ENCODE results near the gene REC8.

Gene REC8

GRCh38 chr14:24146453-24146977, 25.4 kb upstream of the REC8 start, which contains the start of gene PSME2:
PSME2 (minus strand) TSS chr14:24146610; CDS start chr14:24146581, 29 bp downstream.
- DNase-seq (ENCODE audit: low read depth): peak; percentile 98
- peak within 1 kb of the TSS; percentile 90 for H3K4me3 ChIP-seq (replicated peaks; ENCODE audit: low read depth, low read length)
- TF ChIP-seq CTCF (IDR thresholded peaks at IDR 0.05; ENCODE audit: low read length, missing control alignments): no peak

- peak; percentile 99 for DNase-seq (ENCODE audit: low read depth)
- TF ChIP-seq CTCF (IDR thresholded peaks at IDR 0.05; ENCODE audit: low read length, missing control alignments): no peak
- H3K4me3 ChIP-seq (replicated peaks; ENCODE audit: low read depth, low read length): peak within 1 kb of the TSS; percentile 90
These were observed 24.7 kb upstream of the REC8 start, which contains the start of gene RNF31 for GRCh38 chr14:24146978-24147760. RNF31 (plus strand) TSS chr14:24147498; CDS start chr14:24147699, 201 bp downstream.

- TF ChIP-seq CTCF (IDR thresholded peaks at IDR 0.05; ENCODE audit: low read length, missing control alignments): no peak
- H3K4me3 ChIP-seq (replicated peaks; ENCODE audit: low read depth, low read length): peak overlapping the region; percentile 90
- DNase-seq (ENCODE audit: low read depth): no peak
These were observed 24.0 kb upstream of the REC8 start for GRCh38 chr14:24147761-24148428.

- H3K4me3 ChIP-seq (replicated peaks; ENCODE audit: low read depth, low read length): no peak overlapping the region
- TF ChIP-seq CTCF (IDR thresholded peaks at IDR 0.05; ENCODE audit: low read length, missing control alignments): no peak
These were observed 22.4 kb upstream of the REC8 start for GRCh38 chr14:24149302-24149969.

GRCh38 chr14:24150061-24150460, 21.8 kb upstream of the REC8 start:
- no peak for TF ChIP-seq CTCF (IDR thresholded peaks at IDR 0.05; ENCODE audit: low read length, missing control alignments)
- no peak for DNase-seq (ENCODE audit: low read depth)
- H3K4me3 ChIP-seq (replicated peaks; ENCODE audit: low read depth, low read length): no peak overlapping the region

More at GRCh38 chr14:24149302-24149969, 22.4 kb upstream of the REC8 start:
- DNase-seq (ENCODE audit: low read depth): no peak

GRCh38 chr14:24150567-24150966, 21.3 kb upstream of the REC8 start:
- no peak overlapping the region for H3K4me3 ChIP-seq (replicated peaks; ENCODE audit: low read depth, low read length)
- no peak for TF ChIP-seq CTCF (IDR thresholded peaks at IDR 0.05; ENCODE audit: low read length, missing control alignments)
- DNase-seq (ENCODE audit: low read depth): no peak
